Fibroblast of pulmonary artery (primary cell): Measurements from ENCODE around the gene NIPA2.

Experiments
- DNase-seq: peaks from one replicate; pipeline ENCODE4 v3.0.0-alpha.2; 2010; ENCODE audit warnings: low read depth
- H3K4me3 ChIP-seq: replicated peaks from 2 replicates; pipeline ENCODE4 v1.5.1; 2011; ENCODE audit warnings: low read depth, mild to moderate bottlenecking, control low read depth, low read length, moderate library complexity
- CTCF ChIP-seq: IDR thresholded peaks from 2 replicates; pipeline ENCODE4 v1.5.1; 2011; ENCODE audit warnings: mild to moderate bottlenecking, control low read depth, low read length, inconsistent platforms; ENCODE audit errors: missing control alignments

NIPA2 gene

GRCh38 chr15:22889146-22889818 lies 50.8 kb downstream of the NIPA2 start:
- TF ChIP-seq CTCF, result no peak
- no peak overlapping the region for H3K4me3 ChIP-seq
- DNase-seq, result no peak

- TF ChIP-seq CTCF, result no peak
- H3K4me3 ChIP-seq, result no peak overlapping the region
- no peak for DNase-seq
Observed at GRCh38 chr15:22890296-22890695, 51.8 kb downstream of the NIPA2 start.

- H3K4me3 ChIP-seq, result no peak overlapping the region
- no peak for DNase-seq
- no peak for TF ChIP-seq CTCF
Observed at GRCh38 chr15:22891426-22892210, 53.2 kb downstream of the NIPA2 start.

GRCh38 chr15:22892333-22892732 lies 53.9 kb downstream of the NIPA2 start:
- no peak overlapping the region for H3K4me3 ChIP-seq
- no peak for TF ChIP-seq CTCF
- no peak for DNase-seq

- no peak for DNase-seq
- no peak for TF ChIP-seq CTCF
- H3K4me3 ChIP-seq, result no peak overlapping the region
Observed at GRCh38 chr15:22893081-22893480, 54.6 kb downstream of the NIPA2 start.

GRCh38 chr15:22893881-22894280 lies 55.4 kb downstream of the NIPA2 start:
- no peak overlapping the region for H3K4me3 ChIP-seq
- DNase-seq, result no peak
- TF ChIP-seq CTCF, result no peak
